ENCODE measurements around the gene APLP2. TPM values are rescaled to one million over a fixed set of nuclear protein-coding genes. Genes with fewer than 3 reads are reported as not detected.

APLP2 gene
- total RNA-seq, 1 experiment from 2014 or later = 2,076 TPM

GRCh38 chr11:130118165-130118564 lies 48.5 kb downstream of the APLP2 start:
- CTCF ChIA-PET = interaction anchor here (0.6 to 2.0 kb wide), 3 partner anchors 14 to 940 kb away, joined by 3 to 10 read pairs (median 4); no protein-coding TSS in a partner anchor
- peaks cover 100% of the 10 kb centered on the region for H3K36me3 Mint-ChIP-seq (ENCODE audit: insufficient read depth, unreplicated experiment)
- H3K9me3 Mint-ChIP-seq (ENCODE audit: unreplicated experiment) = no peaks in the 10 kb centered on the region
- H3K27ac Mint-ChIP-seq (ENCODE audit: unreplicated experiment) = no peak overlapping the region
- Histone ChIP-seq H3K27me3 (replicated peaks; ENCODE audit: control insufficient read depth, insufficient read depth, low read length) (no peaks in the 10 kb centered on the region), H3K9me3 (no peaks in the 10 kb centered on the region), H3K4me1 (peaks cover 13% of the 10 kb centered on the region), H3K36me3 (ENCODE audit: control insufficient read depth, insufficient read depth, low read length) (peaks cover 9% of the 10 kb centered on the region), H3K4me3 (ENCODE audit: low read depth, low read length) (no peak overlapping the region)
- H3K4me3 Mint-ChIP-seq (ENCODE audit: unreplicated experiment) = no peak overlapping the region
- POLR2A ChIA-PET = interaction anchor here (0.5 kb wide), 1 partner anchor 116 kb away, joined by 9 read pairs; the partner anchor contains the start of gene PRDM10
- intact Hi-C loops (cut with micrococcal nuclease; ENCODE audit: unreplicated experiment) = no loop called here
- H3K27me3 Mint-ChIP-seq (ENCODE audit: insufficient read depth, unreplicated experiment) = no peaks in the 10 kb centered on the region
- peaks cover 38% of the 10 kb centered on the region for H3K4me1 Mint-ChIP-seq (ENCODE audit: low read depth, unreplicated experiment)
- TF ChIP-seq CTCF (IDR thresholded peaks at IDR 0.05; ENCODE audit: insufficient read depth in 1 of 2, low read depth in 1 of 2, low read length in 1 of 2, severe bottlenecking in 1 of 2, unreplicated experiment in 1 of 2) = no peak
- no TSS peak for BruUV-seq (replicated peaks)
- no peak for DNase-seq

- Histone ChIP-seq H3K9me3 (no peaks in the 10 kb centered on the region), H3K27me3 (replicated peaks; ENCODE audit: control insufficient read depth, insufficient read depth, low read length) (no peaks in the 10 kb centered on the region), H3K36me3 (ENCODE audit: control insufficient read depth, insufficient read depth, low read length) (peaks cover 10% of the 10 kb centered on the region), H3K4me3 (ENCODE audit: low read depth, low read length) (no peak overlapping the region), H3K4me1 (peaks cover 19% of the 10 kb centered on the region)
- intact Hi-C loops (cut with micrococcal nuclease; ENCODE audit: unreplicated experiment) = no loop called here
- ChIA-PET POLR2A (interaction anchor here (0.5 kb wide), 1 partner anchor 116 kb away, joined by 9 read pairs; the partner anchor contains the start of gene PRDM10), CTCF (interaction anchor here (0.6 to 2.0 kb wide), 2 partner anchors 13 to 21 kb away, joined by 3 to 10 read pairs; no protein-coding TSS in a partner anchor)
- H3K27ac Mint-ChIP-seq (ENCODE audit: unreplicated experiment) = peak overlapping the region; percentile 5
- TF ChIP-seq CTCF (IDR thresholded peaks at IDR 0.05; ENCODE audit: insufficient read depth in 1 of 2, low read depth in 1 of 2, low read length in 1 of 2, severe bottlenecking in 1 of 2, unreplicated experiment in 1 of 2) = no peak
- no peaks in the 10 kb centered on the region for H3K9me3 Mint-ChIP-seq (ENCODE audit: unreplicated experiment)
- H3K4me3 Mint-ChIP-seq (ENCODE audit: unreplicated experiment) = no peak overlapping the region
- DNase-seq = no peak
- peaks cover 39% of the 10 kb centered on the region for H3K4me1 Mint-ChIP-seq (ENCODE audit: low read depth, unreplicated experiment)
- no TSS peak for BruUV-seq (replicated peaks)
- H3K27me3 Mint-ChIP-seq (ENCODE audit: insufficient read depth, unreplicated experiment) = no peaks in the 10 kb centered on the region
- H3K36me3 Mint-ChIP-seq (ENCODE audit: insufficient read depth, unreplicated experiment) = peaks cover 100% of the 10 kb centered on the region
Observed at GRCh38 chr11:130118636-130119387, 49.1 kb downstream of the APLP2 start.

GRCh38 chr11:130120045-130120444 lies 50.4 kb downstream of the APLP2 start:
- no peaks in the 10 kb centered on the region for H3K27me3 ChIP-seq (replicated peaks; ENCODE audit: control insufficient read depth, insufficient read depth, low read length)
- peaks cover 13% of the 10 kb centered on the region for H3K36me3 ChIP-seq (ENCODE audit: control insufficient read depth, insufficient read depth, low read length)
- H3K9me3 ChIP-seq = no peaks in the 10 kb centered on the region
- H3K4me1 ChIP-seq = peaks cover 27% of the 10 kb centered on the region
- BruUV-seq (replicated peaks) = no TSS peak
- no peaks in the 10 kb centered on the region for H3K9me3 Mint-ChIP-seq (ENCODE audit: unreplicated experiment)
- no peak overlapping the region for H3K4me3 ChIP-seq (ENCODE audit: low read depth, low read length)
- peaks cover 39% of the 10 kb centered on the region for H3K4me1 Mint-ChIP-seq (ENCODE audit: low read depth, unreplicated experiment)
- H3K4me3 Mint-ChIP-seq (ENCODE audit: unreplicated experiment) = no peak overlapping the region
- peaks cover 100% of the 10 kb centered on the region for H3K36me3 Mint-ChIP-seq (ENCODE audit: insufficient read depth, unreplicated experiment)
- H3K27ac Mint-ChIP-seq (ENCODE audit: unreplicated experiment) = peak overlapping the region; percentile 70
- ChIA-PET POLR2A (no interaction called here), CTCF (interaction anchor here (1.6 kb wide), 1 partner anchor 12 kb away, joined by 4 read pairs; no protein-coding TSS in a partner anchor)
- TF ChIP-seq CTCF (IDR thresholded peaks at IDR 0.05; ENCODE audit: insufficient read depth in 1 of 2, low read depth in 1 of 2, low read length in 1 of 2, severe bottlenecking in 1 of 2, unreplicated experiment in 1 of 2) = no peak
- no peak for DNase-seq
- intact Hi-C loops (cut with micrococcal nuclease; ENCODE audit: unreplicated experiment) = no loop called here
- no peaks in the 10 kb centered on the region for H3K27me3 Mint-ChIP-seq (ENCODE audit: insufficient read depth, unreplicated experiment)
